ENCODE results near the gene NCLN. TPM values are rescaled to one million over a fixed set of nuclear protein-coding genes. Genes with fewer than 3 reads are reported as not detected.
A peak's percentile ranks its signal among the peaks of the same experiment; 100 is the strongest.
"Not testable (repeated sequence)": the region's sequence is repeated elsewhere in the genome, so short reads cannot be mapped to it uniquely, and the experiment has no call there.

NCLN gene
- total RNA-seq, 2 donors from 2014 or later = 84.4 to 196 TPM

- Mint-ChIP-seq H3K27ac (peak overlapping the region; percentile 97), H3K4me3 (peak overlapping the region; percentile 93), H3K9me3 (no peaks in the 10 kb centered on the region), H3K4me1 (ENCODE audit: low read depth in 2 of 2) (peaks cover 51 to 54% of the 10 kb centered on the region in 2 donors), H3K27me3 (no peaks in the 10 kb centered on the region), H3K36me3 (no peaks in the 10 kb centered on the region)
- DNase-seq (ENCODE audit: low spot score) = no peak
- no peak for ATAC-seq
Observed at GRCh38 chr19:3183721-3184641, 1.7 kb upstream of the NCLN start.

- DNase-seq (ENCODE audit: low spot score) (no peak), ATAC-seq (peak; percentile 29 to 34)
- peaks cover 46 to 49% of the 10 kb centered on the region in 2 donors for H3K4me1 Mint-ChIP-seq (ENCODE audit: low read depth in 2 of 2)
- peak overlapping the region; percentile 93 for H3K4me3 Mint-ChIP-seq
- H3K27me3 Mint-ChIP-seq = no peaks in the 10 kb centered on the region
- H3K27ac Mint-ChIP-seq = peak overlapping the region; percentile 97
- no peaks in the 10 kb centered on the region for H3K36me3 Mint-ChIP-seq
- H3K9me3 Mint-ChIP-seq = no peaks in the 10 kb centered on the region
Observed at GRCh38 chr19:3184847-3185460, 776 bp upstream of the NCLN start.

GRCh38 chr19:3186160-3186688, 494 bp downstream of the NCLN start:
- DNase-seq (ENCODE audit: low spot score) = no peak
- Mint-ChIP-seq H3K36me3 (no peaks in the 10 kb centered on the region), H3K27me3 (no peaks in the 10 kb centered on the region), H3K4me1 (ENCODE audit: low read depth in 2 of 2) (peaks cover 40% of the 10 kb centered on the region in 2 donors), H3K27ac (peak overlapping the region; percentile 84 to 88), H3K9me3 (no peaks in the 10 kb centered on the region), H3K4me3 (peak overlapping the region; percentile 93)
- peak in 1 of 2 donors; percentile 3 for ATAC-seq

GRCh38 chr19:3186891-3187661, 1.3 kb downstream of the NCLN start:
- no peaks in the 10 kb centered on the region for H3K27me3 Mint-ChIP-seq
- H3K4me3 Mint-ChIP-seq = peak overlapping the region; percentile 93
- ATAC-seq (no peak), DNase-seq (ENCODE audit: low spot score) (no peak)
- H3K27ac Mint-ChIP-seq = peak overlapping the region; percentile 84 to 88
- peaks cover 40% of the 10 kb centered on the region in 2 donors for H3K4me1 Mint-ChIP-seq (ENCODE audit: low read depth in 2 of 2)
- H3K9me3 Mint-ChIP-seq = no peaks in the 10 kb centered on the region
- no peaks in the 10 kb centered on the region for H3K36me3 Mint-ChIP-seq

GRCh38 chr19:3187662-3188511, 2.2 kb downstream of the NCLN start:
- no peaks in the 10 kb centered on the region for H3K9me3 Mint-ChIP-seq
- H3K27me3 Mint-ChIP-seq = no peaks in the 10 kb centered on the region
- no peaks in the 10 kb centered on the region for H3K36me3 Mint-ChIP-seq
- ATAC-seq (no peak), DNase-seq (ENCODE audit: low spot score) (no peak)
- H3K27ac Mint-ChIP-seq = peak overlapping the region; percentile 54 to 84
- peak overlapping the region; percentile 93 for H3K4me3 Mint-ChIP-seq
- H3K4me1 Mint-ChIP-seq (ENCODE audit: low read depth in 2 of 2) = peaks cover 40% of the 10 kb centered on the region in 2 donors

GRCh38 chr19:3188627-3189596, 3.2 kb downstream of the NCLN start:
- peaks cover 38% of the 10 kb centered on the region in 2 donors for H3K4me1 Mint-ChIP-seq (ENCODE audit: low read depth in 2 of 2)
- ATAC-seq (no peak), DNase-seq (ENCODE audit: low spot score) (no peak)
- no peaks in the 10 kb centered on the region for H3K36me3 Mint-ChIP-seq
- peak overlapping the region in 1 of 2 donors; percentile 54 for H3K27ac Mint-ChIP-seq
- peak overlapping the region; percentile 93 for H3K4me3 Mint-ChIP-seq
- no peaks in the 10 kb centered on the region for H3K27me3 Mint-ChIP-seq
- no peaks in the 10 kb centered on the region for H3K9me3 Mint-ChIP-seq

- Mint-ChIP-seq H3K9me3 (no peaks in the 10 kb centered on the region), H3K27me3 (no peaks in the 10 kb centered on the region), H3K4me1 (ENCODE audit: low read depth in 2 of 2) (peaks cover 28 to 29% of the 10 kb centered on the region in 2 donors), H3K36me3 (no peaks in the 10 kb centered on the region), H3K27ac (no peak overlapping the region), H3K4me3 (no peak overlapping the region)
- ATAC-seq (no peak), DNase-seq (ENCODE audit: low spot score) (no peak)
Observed at GRCh38 chr19:3189702-3190469, 4.2 kb downstream of the NCLN start.

GRCh38 chr19:3190470-3190770, 4.7 kb downstream of the NCLN start:
- Mint-ChIP-seq H3K27me3 (no peaks in the 10 kb centered on the region), H3K4me1 (ENCODE audit: low read depth in 2 of 2) (peaks cover 23 to 25% of the 10 kb centered on the region in 2 donors), H3K9me3 (no peaks in the 10 kb centered on the region), H3K4me3 (no peak overlapping the region), H3K27ac (peak overlapping the region in 1 of 2 donors; percentile 78), H3K36me3 (no peaks in the 10 kb centered on the region)
- DNase-seq (ENCODE audit: low spot score) (no peak), ATAC-seq (no peak)

- ATAC-seq (no peak), DNase-seq (ENCODE audit: low spot score) (no peak)
- Mint-ChIP-seq H3K4me1 (ENCODE audit: low read depth in 2 of 2) (peaks cover 21 to 24% of the 10 kb centered on the region in 2 donors), H3K36me3 (no peaks in the 10 kb centered on the region), H3K9me3 (no peaks in the 10 kb centered on the region), H3K4me3 (no peak overlapping the region), H3K27ac (peak overlapping the region in 1 of 2 donors; percentile 78), H3K27me3 (no peaks in the 10 kb centered on the region)
Observed at GRCh38 chr19:3190921-3191805, 5.4 kb downstream of the NCLN start.

- H3K27ac Mint-ChIP-seq; ATAC-seq; H3K27me3 Mint-ChIP-seq; H3K9me3 Mint-ChIP-seq; DNase-seq (ENCODE audit: low spot score); H3K36me3 Mint-ChIP-seq; H3K4me3 Mint-ChIP-seq: not testable (repeated sequence)
- H3K4me1 Mint-ChIP-seq (ENCODE audit: low read depth in 2 of 2) = peaks cover 18 to 21% of the 10 kb centered on the region in 2 donors
Observed at GRCh38 chr19:3191806-3192104, 6.0 kb downstream of the NCLN start.

- no peak overlapping the region for H3K27ac Mint-ChIP-seq
- no peak for DNase-seq (ENCODE audit: low spot score)
- H3K36me3 Mint-ChIP-seq = no peaks in the 10 kb centered on the region
- no peak overlapping the region for H3K4me3 Mint-ChIP-seq
- ATAC-seq = no peak
- no peaks in the 10 kb centered on the region for H3K9me3 Mint-ChIP-seq
- peaks cover 13 to 16% of the 10 kb centered on the region in 2 donors for H3K4me1 Mint-ChIP-seq (ENCODE audit: low read depth in 2 of 2)
- no peaks in the 10 kb centered on the region for H3K27me3 Mint-ChIP-seq
Observed at GRCh38 chr19:3192228-3192635, 6.5 kb downstream of the NCLN start.

Data from natural killer cell treated with Interleukin-12 subunit alpha and Interleukin-12 subunit beta and Interleukin-15 and Interleukin-18, amount 100 ng/mL, for 72 hours (primary cell).